ENCODE results near the gene COL7A1. TPM values are rescaled to one million over a fixed set of nuclear protein-coding genes. Genes with fewer than 3 reads are reported as not detected.
A peak's percentile ranks its signal among the peaks of the same experiment; 100 is the strongest.

Gene COL7A1
- total RNA-seq, 2 donors from 2014 or later, result 4.2 to 5.3 TPM

- intact Hi-C loops (cut with DNase I), result no loop called here
- no peak for DNase-seq (ENCODE audit: low spot score)
Observed at GRCh38 chr3:48567500-48567899, 27.6 kb downstream of the COL7A1 start.

GRCh38 chr3:48567090-48567489 lies 28.0 kb downstream of the COL7A1 start:
- intact Hi-C loops (cut with DNase I), result no loop called here
- DNase-seq (ENCODE audit: low spot score), result no peak

DNA sequence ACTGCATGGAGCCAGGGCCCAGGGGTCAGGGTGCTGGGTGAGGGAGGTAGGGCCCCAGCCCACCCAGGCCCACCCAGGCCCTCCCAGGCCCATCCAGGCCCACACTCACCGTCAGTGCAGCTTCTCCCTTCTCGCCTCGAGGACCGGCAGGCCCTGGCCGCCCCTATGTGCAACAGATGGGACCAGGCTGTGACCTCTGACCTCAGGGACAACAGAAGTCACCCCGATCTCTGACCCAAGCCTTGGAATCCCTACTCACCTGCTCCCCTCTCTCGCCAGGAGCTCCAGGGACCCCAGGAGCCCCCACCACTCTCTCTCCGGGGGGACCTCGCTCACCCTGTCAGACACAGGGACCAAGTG lies 28.7 kb downstream of the COL7A1 start:
- intact Hi-C loops (cut with DNase I), result no loop called here
- DNase-seq (ENCODE audit: low spot score), result no peak

- intact Hi-C loops (cut with DNase I), result no loop called here
- DNase-seq (ENCODE audit: low spot score), result no peak
Observed at GRCh38 chr3:48565591-48566400, 29.3 kb downstream of the COL7A1 start.

DNA sequence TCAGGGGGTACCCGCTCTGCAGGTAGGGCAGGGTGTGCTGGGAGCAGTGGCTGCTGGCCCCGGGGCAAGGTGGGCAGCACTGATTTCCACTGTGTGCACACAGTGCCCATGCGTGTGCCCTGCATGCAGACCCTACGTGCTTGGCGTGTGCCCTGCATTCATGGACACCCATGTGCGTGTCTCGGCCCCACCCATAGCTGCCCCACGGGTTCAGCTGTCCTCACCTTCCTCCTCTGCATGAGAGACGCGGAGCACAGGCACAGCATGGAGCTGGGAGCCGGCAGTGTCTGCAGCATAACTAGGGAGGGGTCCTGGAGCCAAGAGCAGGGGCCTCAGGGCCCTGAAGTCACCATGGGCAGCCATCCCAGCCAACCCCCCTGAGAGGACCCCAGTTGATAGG lies 29.9 kb downstream of the COL7A1 start:
- DNase-seq (ENCODE audit: low spot score), result no peak
- intact Hi-C loops (cut with DNase I), result no loop called here

DNA sequence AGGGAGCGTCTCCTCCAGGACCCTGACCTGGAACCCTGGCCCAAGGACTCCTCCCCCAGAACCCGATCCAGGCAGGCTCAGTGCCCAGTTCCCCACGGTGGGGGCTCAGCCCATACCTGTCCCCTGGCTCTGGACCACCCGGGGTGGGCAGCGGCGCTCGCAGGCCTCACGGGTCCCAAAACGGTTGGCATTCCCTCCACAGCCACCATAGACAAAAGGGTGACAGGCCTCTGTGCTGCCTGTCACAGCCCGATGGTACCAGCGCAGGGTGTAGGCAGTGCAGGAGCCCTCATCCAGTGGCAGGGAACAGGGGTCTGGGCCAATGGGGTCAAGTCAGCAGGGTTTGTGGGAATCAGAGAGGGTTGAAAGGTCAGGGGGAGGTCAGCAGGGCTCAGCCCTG lies 30.5 kb downstream of the COL7A1 start:
- DNase-seq (ENCODE audit: low spot score), result no peak
- intact Hi-C loops (cut with DNase I), result no loop called here

GRCh38 chr3:48564022-48564421 lies 31.1 kb downstream of the COL7A1 start:
- intact Hi-C loops (cut with DNase I), result no loop called here
- DNase-seq (ENCODE audit: low spot score), result peak; percentile 89

GRCh38 chr3:48563382-48563918 lies 31.7 kb downstream of the COL7A1 start, which contains the start of gene UCN2:
TSS of gene UCN2 (minus strand) at chr3:48563781. CDS start at chr3:48563124, 657 bp downstream.
- intact Hi-C loops (cut with DNase I), result no loop called here
- no peak for DNase-seq (ENCODE audit: low spot score)

DNA sequence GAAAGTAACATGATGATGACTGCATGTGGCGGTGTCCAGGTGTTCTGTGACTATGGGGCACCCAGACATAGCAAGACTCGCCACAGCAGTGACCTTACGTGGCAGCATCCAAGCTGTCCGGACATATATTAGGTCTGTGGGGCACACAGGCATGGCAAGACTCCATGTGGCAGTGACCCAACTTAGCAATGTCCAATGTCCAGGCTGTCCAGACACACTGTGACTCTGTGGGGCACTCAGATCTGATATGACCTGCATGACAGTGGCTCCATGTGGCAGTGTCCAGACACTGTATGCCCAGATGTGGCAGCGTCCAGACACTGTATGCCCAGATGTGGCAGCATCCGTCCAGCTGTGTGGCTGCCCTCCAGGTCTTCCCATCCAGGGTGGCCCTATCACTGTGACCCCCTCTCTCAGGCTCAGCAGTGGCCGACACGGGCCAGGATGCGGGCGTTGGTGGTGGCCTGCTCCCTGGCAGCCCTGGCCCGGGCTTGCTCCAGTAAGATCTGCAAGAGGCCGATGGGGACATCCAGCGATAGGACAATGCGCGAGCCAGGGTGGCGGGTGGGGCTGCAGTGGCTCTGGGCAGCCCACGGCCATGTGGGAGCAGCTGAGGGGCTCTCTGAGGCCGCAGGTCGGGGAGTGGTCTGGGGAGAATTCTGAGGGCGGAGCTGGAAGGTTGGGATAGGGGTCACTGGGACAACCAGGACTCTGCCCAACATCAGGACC lies 32.6 kb downstream of the COL7A1 start:
- no peak for DNase-seq (ENCODE audit: low spot score)
- intact Hi-C loops (cut with DNase I), result no loop called here

- intact Hi-C loops (cut with DNase I), result no loop called here
- DNase-seq (ENCODE audit: low spot score), result no peak
Observed at GRCh38 chr3:48561045-48561736, 33.9 kb downstream of the COL7A1 start.

DNA sequence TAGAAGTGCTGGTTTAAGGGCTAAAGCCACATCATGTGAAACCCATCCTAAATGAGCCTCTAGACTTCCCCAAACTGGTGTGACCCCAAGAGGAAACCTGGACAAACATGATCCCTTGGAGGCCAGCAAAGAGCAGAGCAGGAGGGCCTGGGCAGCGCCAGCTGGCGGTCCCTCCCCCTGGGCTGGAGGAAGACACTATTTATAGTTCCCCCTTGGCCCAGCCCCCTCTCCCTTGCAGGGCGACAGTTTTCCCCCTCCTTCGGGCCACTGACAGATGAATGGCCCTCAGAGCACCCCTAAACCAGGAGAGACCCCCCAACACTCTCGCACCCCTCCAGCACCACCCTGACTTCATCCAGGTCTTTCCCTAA lies 34.5 kb downstream of the COL7A1 start:
- intact Hi-C loops (cut with DNase I), result no loop called here
- no peak for DNase-seq (ENCODE audit: low spot score)

DNA sequence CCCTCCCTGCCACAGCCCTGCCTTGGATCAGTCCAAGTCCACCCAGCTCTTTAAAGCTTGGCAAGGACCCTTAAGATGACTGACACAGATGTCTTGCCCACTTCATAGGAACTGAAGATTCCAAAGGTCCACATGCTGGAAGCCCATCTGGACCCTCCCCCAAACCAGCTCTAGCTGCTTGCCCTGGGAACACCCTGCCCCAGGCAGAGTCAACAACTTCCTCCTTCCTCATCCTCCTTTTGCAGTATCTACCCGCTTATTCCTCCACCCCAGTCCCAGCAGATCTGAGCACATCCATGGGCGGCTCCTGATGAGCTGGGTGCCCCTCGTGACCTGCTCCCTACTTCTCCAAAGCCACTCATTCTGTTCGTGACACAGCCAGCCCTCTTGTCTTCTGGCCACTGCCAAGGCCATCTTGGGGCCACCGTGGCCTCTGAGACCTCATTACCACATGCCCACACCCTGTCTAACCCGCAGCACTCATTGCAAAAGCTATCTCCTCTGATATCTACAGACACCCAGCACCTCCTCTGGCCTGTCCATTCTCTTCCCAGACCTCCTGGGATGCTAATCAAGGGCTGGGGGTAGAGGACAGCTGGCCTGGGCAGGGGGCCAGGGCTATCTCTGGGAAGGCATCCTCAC lies 36.5 kb downstream of the COL7A1 start:
- intact Hi-C loops (cut with DNase I), result no loop called here
- peak; percentile 91 for DNase-seq (ENCODE audit: low spot score)

DNA sequence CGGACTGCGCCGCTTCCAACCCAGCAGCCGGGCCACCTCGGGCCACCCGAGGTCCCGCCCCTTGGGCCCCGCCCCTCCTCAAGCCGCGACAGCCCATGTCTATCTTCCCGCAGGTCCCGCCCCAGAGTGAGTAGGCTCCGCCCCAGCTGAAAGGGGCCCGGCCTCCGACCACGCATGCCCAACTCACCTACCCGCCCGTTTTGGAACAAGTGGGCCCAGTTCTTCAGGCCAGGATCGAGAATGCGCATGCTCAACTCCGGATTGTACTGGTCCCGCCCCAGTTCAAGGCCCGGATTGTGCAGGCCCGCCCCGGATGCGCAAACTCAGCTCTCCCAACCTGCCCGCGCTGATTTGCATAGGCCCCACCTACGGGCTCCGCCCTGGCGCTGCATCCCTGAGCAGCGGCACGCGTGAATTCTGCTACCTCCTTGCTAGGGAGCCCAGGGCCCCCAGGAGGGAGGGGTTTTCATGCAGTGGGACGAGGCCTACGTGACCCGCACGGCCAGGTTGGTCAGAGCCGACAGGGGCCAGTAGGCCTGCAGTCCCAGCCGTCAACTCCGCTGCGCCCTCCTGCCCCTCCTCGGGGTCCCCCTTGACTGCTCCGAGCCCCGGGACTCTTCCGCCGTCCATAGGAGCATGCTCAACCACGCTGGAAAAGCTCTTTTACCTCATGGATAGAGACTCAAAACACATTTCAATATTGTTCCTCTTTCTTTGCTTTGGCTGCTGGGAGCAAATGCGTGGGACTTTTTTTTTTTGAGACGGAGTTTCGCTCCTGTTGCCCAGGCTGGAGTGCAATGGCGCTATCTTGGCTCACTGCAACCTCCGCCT lies 38.1 kb downstream of the COL7A1 start, which contains the start of gene PFKFB4:
PFKFB4 (minus strand) TSS at position 8 of the 831 bp plus-strand sequence. CDS start 26 bp downstream, outside the sequence.
- intact Hi-C loops (cut with DNase I), result no loop called here
- DNase-seq (ENCODE audit: low spot score), result peak; percentile 100

- no peak for DNase-seq (ENCODE audit: low spot score)
- intact Hi-C loops (cut with DNase I), result no loop called here
Observed at GRCh38 chr3:48555949-48556795, 39.0 kb downstream of the COL7A1 start.

DNA sequence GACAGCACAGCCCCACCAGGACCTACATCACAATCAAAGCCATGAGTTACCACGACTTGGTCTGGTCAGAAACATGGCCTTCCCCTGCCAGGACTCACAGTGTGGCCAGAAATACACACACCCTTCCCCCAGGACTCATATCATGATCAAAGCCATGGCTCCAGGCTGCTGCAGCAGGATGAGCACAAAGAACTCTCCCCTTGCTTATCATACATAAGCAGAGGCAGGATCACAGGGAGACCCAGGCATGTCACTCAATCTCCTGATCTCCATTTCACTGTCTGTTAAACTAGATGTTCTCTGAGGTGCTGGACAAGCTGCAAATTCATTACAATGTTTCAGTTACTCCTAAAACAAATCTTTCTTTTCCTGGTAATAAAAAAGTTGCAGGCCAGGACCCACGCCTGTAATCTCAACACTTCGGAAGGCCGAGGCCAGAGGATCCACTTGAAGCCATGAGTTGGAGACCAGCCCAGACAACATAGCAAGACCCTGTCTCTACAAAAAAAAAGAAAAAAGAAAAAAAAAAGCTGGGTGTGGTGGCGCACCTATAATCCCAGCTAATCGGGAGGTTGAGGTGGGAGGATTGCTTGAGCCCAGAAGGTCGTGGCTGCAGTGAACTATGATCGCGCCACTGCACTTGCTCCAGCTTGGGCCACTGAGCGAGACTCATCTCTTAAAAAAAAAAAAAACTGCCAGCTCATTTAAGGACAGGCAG lies 39.7 kb downstream of the COL7A1 start:
- no peak for DNase-seq (ENCODE audit: low spot score)
- intact Hi-C loops (cut with DNase I), result no loop called here

- DNase-seq (ENCODE audit: low spot score), result no peak
- intact Hi-C loops (cut with DNase I), result loop anchor here in 1 of 2 donors (5.0 kb wide), 1 partner anchor 107 kb away; the partner anchor contains the start of gene ATRIP
Observed at GRCh38 chr3:48553886-48554845, 41.0 kb downstream of the COL7A1 start.

All from posterior vena cava (tissue), 2 donors.